ENCODE results near the gene UGT1A8. TPM values are rescaled to one million over a fixed set of nuclear protein-coding genes. Genes with fewer than 3 reads are reported as not detected.

Gene UGT1A8
- total RNA-seq, 2 experiments from 2014 or later, result not detected

- CTCF ChIA-PET, result no interaction called here
- Mint-ChIP-seq H3K4me3 (no peak overlapping the region), H3K9me3 (no peaks in the 10 kb centered on the region), H3K4me1 (no peaks in the 10 kb centered on the region), H3K36me3 (ENCODE audit: low read depth) (no peaks in the 10 kb centered on the region), H3K27ac (no peak overlapping the region), H3K27me3 (no peaks in the 10 kb centered on the region)
- DNase-seq, result no peak
- POLR2A ChIA-PET, result no interaction called here
Observed at GRCh38 chr2:233799716-233800115, 182.3 kb downstream of the UGT1A8 start.

- Mint-ChIP-seq H3K9me3 (no peaks in the 10 kb centered on the region), H3K27me3 (no peaks in the 10 kb centered on the region), H3K4me1 (no peaks in the 10 kb centered on the region), H3K36me3 (ENCODE audit: low read depth) (no peaks in the 10 kb centered on the region), H3K27ac (no peak overlapping the region), H3K4me3 (no peak overlapping the region)
- ChIA-PET CTCF (no interaction called here), POLR2A (no interaction called here)
- no peak for DNase-seq
Observed at GRCh38 chr2:233800208-233800607, 182.8 kb downstream of the UGT1A8 start.

DNA sequence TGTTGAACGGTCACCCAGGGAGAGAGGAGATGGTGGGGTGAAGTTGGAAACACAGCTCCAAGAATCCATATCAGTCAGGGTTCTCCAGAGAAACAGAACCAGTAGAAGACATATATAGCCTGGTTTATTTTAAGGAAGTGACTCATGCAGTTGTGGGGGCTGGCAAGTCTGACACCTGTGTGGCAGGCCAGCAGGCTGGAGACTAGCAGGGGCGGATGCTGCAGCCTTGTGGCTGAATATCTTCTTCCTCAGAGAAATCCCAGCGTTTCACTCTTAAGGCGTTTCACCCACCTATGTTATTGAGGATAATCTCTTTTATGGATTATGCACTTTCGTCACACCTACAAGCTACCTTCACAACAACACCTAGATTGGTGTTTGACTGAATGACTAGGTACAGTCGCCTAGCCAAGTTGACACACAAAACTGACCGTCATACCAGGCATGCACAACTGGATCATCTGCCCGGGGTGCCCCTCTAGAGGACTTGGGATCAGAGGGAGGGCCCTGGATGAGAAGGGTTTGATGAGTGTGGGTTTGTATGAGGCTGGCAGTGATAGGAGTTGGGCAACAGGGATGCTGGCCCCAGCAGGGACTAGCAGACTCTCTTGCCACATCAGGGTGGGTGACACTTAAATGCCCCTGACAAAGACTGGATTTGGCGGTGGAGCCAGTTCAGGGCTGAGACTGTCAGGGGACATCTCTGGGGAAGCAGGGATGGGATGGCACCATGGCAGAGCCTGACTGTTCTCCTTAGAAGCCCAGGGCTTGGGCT is 184.1 kb downstream of the UGT1A8 start:
- Mint-ChIP-seq H3K9me3 (no peaks in the 10 kb centered on the region), H3K4me1 (no peaks in the 10 kb centered on the region), H3K27ac (no peak overlapping the region), H3K27me3 (no peaks in the 10 kb centered on the region), H3K36me3 (ENCODE audit: low read depth) (no peaks in the 10 kb centered on the region), H3K4me3 (no peak overlapping the region)
- ChIA-PET CTCF (interaction anchor here (0.5 kb wide), 1 partner anchor 612 kb away, joined by 3 read pairs; no protein-coding TSS in a partner anchor), POLR2A (no interaction called here)
- DNase-seq, result no peak

GRCh38 chr2:233802132-233802815 is 184.8 kb downstream of the UGT1A8 start:
- H3K4me3 Mint-ChIP-seq, result no peak overlapping the region
- ChIA-PET CTCF (interaction anchor here (0.5 kb wide), 1 partner anchor 611 kb away, joined by 3 read pairs; no protein-coding TSS in a partner anchor), POLR2A (no interaction called here)
- H3K27me3 Mint-ChIP-seq, result no peaks in the 10 kb centered on the region
- DNase-seq, result no peak
- H3K27ac Mint-ChIP-seq, result no peak overlapping the region
- no peaks in the 10 kb centered on the region for H3K9me3 Mint-ChIP-seq
- no peaks in the 10 kb centered on the region for H3K4me1 Mint-ChIP-seq
- no peaks in the 10 kb centered on the region for H3K36me3 Mint-ChIP-seq (ENCODE audit: low read depth)

GRCh38 chr2:233803292-233803911 is 186.0 kb downstream of the UGT1A8 start:
- no peaks in the 10 kb centered on the region for H3K9me3 Mint-ChIP-seq
- H3K36me3 Mint-ChIP-seq (ENCODE audit: low read depth), result no peaks in the 10 kb centered on the region
- H3K27me3 Mint-ChIP-seq, result no peaks in the 10 kb centered on the region
- ChIA-PET POLR2A (no interaction called here), CTCF (no interaction called here)
- H3K27ac Mint-ChIP-seq, result no peak overlapping the region
- H3K4me1 Mint-ChIP-seq, result no peaks in the 10 kb centered on the region
- no peak for DNase-seq
- H3K4me3 Mint-ChIP-seq, result no peak overlapping the region

GRCh38 chr2:233803994-233804393 is 186.6 kb downstream of the UGT1A8 start:
- no peaks in the 10 kb centered on the region for H3K36me3 Mint-ChIP-seq (ENCODE audit: low read depth)
- H3K9me3 Mint-ChIP-seq, result no peaks in the 10 kb centered on the region
- no peak overlapping the region for H3K27ac Mint-ChIP-seq
- H3K4me1 Mint-ChIP-seq, result no peaks in the 10 kb centered on the region
- no peaks in the 10 kb centered on the region for H3K27me3 Mint-ChIP-seq
- no peak for DNase-seq
- ChIA-PET CTCF (interaction anchor here (0.7 kb wide), 1 partner anchor 11 kb away, joined by 3 read pairs; no protein-coding TSS in a partner anchor), POLR2A (no interaction called here)
- H3K4me3 Mint-ChIP-seq, result no peak overlapping the region

DNA sequence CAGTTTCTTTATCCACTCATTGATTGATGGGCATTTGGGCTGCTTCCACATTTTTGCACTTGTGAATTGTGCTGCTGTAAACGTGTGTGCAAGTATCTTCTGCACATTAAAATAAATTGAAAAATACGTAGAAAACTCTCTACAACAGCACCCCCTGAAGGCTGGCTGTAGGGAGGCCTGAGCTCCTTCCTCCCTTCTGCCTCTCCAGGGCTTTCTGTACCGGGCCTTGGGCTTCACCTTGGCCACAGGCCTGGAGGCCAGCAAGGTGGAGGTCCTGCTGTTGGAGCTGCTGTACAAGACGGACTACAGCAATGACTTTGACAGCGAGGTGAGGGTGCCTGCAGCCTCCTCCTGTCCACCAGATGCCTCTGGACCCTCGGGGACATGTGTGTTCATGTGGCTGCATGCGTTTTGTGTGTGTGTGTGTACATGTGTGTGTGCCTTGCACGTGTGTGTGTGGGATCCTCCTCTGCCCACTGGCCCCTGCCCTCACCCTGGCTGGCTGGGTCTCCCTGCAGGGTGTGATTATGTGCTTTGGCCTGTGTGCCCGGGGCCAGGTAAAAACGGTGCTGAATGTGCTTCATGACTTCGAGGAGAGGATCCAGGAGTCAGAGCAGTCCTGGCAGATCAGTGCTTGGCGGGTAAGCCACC is 189.9 kb downstream of the UGT1A8 start:
- Mint-ChIP-seq H3K27ac (no peak overlapping the region), H3K36me3 (ENCODE audit: low read depth) (no peaks in the 10 kb centered on the region), H3K4me1 (no peaks in the 10 kb centered on the region), H3K27me3 (no peaks in the 10 kb centered on the region), H3K4me3 (no peak overlapping the region), H3K9me3 (no peaks in the 10 kb centered on the region)
- ChIA-PET CTCF (interaction anchor here (0.6 kb wide), 1 partner anchor 19 kb away, joined by 4 read pairs; no protein-coding TSS in a partner anchor), POLR2A (no interaction called here)
- no peak for DNase-seq

DNA sequence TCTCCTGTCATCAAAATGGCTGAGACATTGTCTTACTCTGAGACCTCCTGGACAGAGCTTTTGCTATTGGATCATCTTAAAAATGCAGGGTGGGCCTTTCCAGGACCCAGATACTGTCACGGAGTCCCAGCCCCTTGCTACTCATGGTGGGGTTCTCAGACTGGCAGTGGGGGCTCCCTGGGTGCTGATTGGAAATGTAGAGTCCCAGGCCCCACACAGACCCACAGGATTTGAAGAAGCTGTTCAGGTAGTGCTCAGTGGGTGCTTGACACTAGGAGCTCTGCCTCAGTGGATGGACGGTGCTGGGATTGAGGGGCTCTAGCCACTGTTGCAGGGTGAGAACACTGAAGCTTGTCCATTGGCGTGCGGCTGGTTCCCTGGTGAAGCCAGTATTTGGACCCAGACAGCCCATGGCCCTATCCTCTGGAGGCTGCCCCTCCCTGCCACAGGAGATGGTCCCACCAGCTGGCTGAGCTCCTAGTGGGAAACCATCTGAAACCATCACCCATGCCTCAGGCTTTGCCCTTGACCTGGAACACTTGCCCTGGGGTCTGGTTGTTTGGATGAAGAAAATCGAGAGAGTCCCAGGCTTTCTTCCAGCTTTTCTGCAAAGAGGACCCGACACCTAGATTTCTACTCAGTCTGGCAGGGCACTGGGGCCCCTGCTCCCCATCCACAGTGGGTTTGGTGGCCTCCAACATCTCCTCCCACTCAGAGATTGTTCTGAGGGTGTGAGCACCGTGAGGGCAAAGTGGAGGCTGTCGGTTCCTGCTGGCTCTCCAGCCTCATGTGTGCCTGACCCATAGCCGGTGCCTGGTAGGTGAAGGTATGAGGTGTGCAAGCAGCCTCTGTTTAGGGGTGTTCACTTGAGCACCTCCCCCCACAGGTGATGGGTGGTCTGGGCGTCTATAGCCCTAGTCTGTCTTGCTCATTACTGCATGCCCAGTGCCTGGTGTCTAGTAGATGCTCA is 190.8 kb downstream of the UGT1A8 start:
- ChIA-PET CTCF (interaction anchor here (0.6 kb wide), 1 partner anchor 19 kb away, joined by 4 read pairs; no protein-coding TSS in a partner anchor), POLR2A (no interaction called here)
- Mint-ChIP-seq H3K4me3 (no peak overlapping the region), H3K4me1 (no peaks in the 10 kb centered on the region), H3K36me3 (ENCODE audit: low read depth) (no peaks in the 10 kb centered on the region), H3K27ac (no peak overlapping the region), H3K9me3 (no peaks in the 10 kb centered on the region), H3K27me3 (no peaks in the 10 kb centered on the region)
- DNase-seq, result no peak

- H3K4me3 Mint-ChIP-seq, result no peak overlapping the region
- H3K27ac Mint-ChIP-seq, result no peak overlapping the region
- no peaks in the 10 kb centered on the region for H3K4me1 Mint-ChIP-seq
- POLR2A ChIA-PET, result no interaction called here
- no peaks in the 10 kb centered on the region for H3K36me3 Mint-ChIP-seq (ENCODE audit: low read depth)
- H3K9me3 Mint-ChIP-seq, result no peaks in the 10 kb centered on the region
- DNase-seq, result no peak
- CTCF ChIA-PET, result no interaction called here
- peaks cover 5% of the 10 kb centered on the region for H3K27me3 Mint-ChIP-seq
Observed at GRCh38 chr2:233810385-233810784, 193.0 kb downstream of the UGT1A8 start.

DNA sequence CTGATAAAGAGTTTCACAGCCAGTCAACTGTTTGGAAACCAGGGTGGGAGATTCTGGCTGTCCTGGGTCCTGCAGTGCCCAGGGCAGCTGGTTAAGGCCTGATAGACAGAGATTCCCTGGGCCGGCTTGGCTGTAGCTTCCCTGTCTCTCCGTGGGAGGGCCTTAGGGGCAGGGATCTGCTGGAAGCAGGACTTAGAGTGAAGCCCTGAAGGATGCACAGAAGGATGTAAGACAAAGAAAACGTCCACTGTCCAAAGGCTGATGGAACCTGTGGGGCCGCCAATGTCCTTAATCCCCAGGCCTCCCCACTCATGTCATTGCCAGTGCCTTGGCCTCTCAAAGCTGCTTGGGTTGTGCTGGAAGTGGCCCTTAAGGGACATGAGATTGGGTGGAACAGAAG is 193.7 kb downstream of the UGT1A8 start:
- peaks cover 7% of the 10 kb centered on the region for H3K27me3 Mint-ChIP-seq
- POLR2A ChIA-PET, result interaction anchor here (0.6 kb wide), 1 partner anchor 298 kb away, joined by 4 read pairs; no protein-coding TSS in a partner anchor
- no peak overlapping the region for H3K4me3 Mint-ChIP-seq
- H3K36me3 Mint-ChIP-seq (ENCODE audit: low read depth), result no peaks in the 10 kb centered on the region
- no peaks in the 10 kb centered on the region for H3K4me1 Mint-ChIP-seq
- H3K27ac Mint-ChIP-seq, result no peak overlapping the region
- CTCF ChIA-PET, result no interaction called here
- no peak for DNase-seq
- H3K9me3 Mint-ChIP-seq, result no peaks in the 10 kb centered on the region

GRCh38 chr2:233811732-233812131 is 194.3 kb downstream of the UGT1A8 start:
- ChIA-PET POLR2A (no interaction called here), CTCF (no interaction called here)
- no peak for DNase-seq
- H3K4me1 Mint-ChIP-seq, result no peaks in the 10 kb centered on the region
- H3K36me3 Mint-ChIP-seq (ENCODE audit: low read depth), result no peaks in the 10 kb centered on the region
- no peaks in the 10 kb centered on the region for H3K9me3 Mint-ChIP-seq
- H3K27me3 Mint-ChIP-seq, result peaks cover 7% of the 10 kb centered on the region
- H3K4me3 Mint-ChIP-seq, result no peak overlapping the region
- no peak overlapping the region for H3K27ac Mint-ChIP-seq
